ENCODE measurements around the gene LNPK.

- TF ChIP-seq CTCF (IDR thresholded peaks at IDR 0.05) (no peak), POLR2A (IDR thresholded peaks at IDR 0.05) (no peak)
Measured at GRCh38 chr2:175947073-175947472, 55.0 kb downstream of the LNPK start.

Measured in Peyer's patch (tissue), 4 donors.